GM12892 (cell line): Measurements from ENCODE around the gene CLMN.
"Not testable (repeated sequence)": the region's sequence is repeated elsewhere in the genome, so short reads cannot be mapped to it uniquely, and the experiment has no call there.

Experiments
- DNase-seq: peaks from one replicate; pipeline ENCODE4 v3.0.0; 2011; ENCODE audit not compliant: insufficient read length
- FAIRE-seq: peaks from 2 replicates; lab custom pipeline; 2011; peaks lifted over from hg19 to GRCh38; lab: Jason Lieb, UNC
- POLR2A ChIP-seq: IDR thresholded peaks from 2 replicates; pipeline ENCODE4 v1.6.1; 2011; ENCODE audit warnings: low read depth, low read length, control low read depth
- POLR2AphosphoS5 ChIP-seq: IDR thresholded peaks from 2 replicates; pipeline ENCODE4 v1.6.1; 2011; ENCODE audit warnings: low read depth, low read length, control low read depth
- TAF1 ChIP-seq: IDR thresholded peaks from 2 replicates; pipeline ENCODE4 v1.6.1; 2011; ENCODE audit warnings: low read depth, mild to moderate bottlenecking, control low read depth, low read length, borderline replicate concordance

The CLMN gene

DNA sequence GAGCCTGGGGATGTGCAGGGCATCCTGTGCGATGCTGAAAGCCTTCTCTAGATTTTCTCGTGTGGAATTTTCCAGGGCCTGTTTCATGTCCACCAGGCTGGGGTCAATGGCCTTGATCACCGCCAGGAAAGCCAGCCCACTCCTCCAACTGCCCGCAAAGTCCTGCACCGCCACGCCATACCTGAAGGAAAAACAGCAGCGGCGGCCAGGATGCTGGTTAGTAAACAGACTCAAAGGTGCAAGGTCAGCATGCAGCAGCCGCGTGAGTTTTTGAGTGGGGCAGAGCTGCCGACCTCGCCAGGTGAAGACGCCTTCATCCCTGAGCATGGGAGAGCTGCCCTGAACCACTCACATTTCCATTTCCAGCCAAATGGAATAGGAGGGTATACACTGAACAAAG, 109.0 kb downstream of the CLMN start:
- TF ChIP-seq TAF1 (no peak), POLR2AphosphoS5 (no peak), POLR2A (no peak)
- no peak for FAIRE-seq

DNA sequence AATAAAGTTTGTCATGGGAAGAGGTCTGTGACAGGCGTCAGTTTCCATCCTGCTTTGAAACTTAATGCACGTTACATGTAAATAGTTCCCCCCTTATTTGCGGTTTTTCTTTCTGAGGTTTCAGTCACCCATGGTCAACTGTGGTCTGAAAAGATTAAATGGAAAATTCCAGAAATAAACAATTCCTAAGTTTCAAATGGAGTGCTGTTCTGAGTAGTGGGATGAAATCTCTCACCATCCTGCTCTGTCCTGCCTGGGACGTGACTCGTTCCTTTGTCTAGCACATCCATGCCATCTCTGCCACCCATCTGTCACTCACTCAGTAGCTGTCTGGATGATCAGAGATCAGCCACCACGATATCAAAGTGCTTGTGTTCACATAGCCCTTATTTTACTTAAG, 111.1 kb downstream of the CLMN start:
- DNase-seq, result no peak
- peak; percentile 62 for FAIRE-seq
- TF ChIP-seq POLR2AphosphoS5 (no peak), POLR2A (no peak), TAF1 (no peak)

More for the DNA sequence above, 109.0 kb downstream of the CLMN start:
- DNase-seq, result no peak

DNA sequence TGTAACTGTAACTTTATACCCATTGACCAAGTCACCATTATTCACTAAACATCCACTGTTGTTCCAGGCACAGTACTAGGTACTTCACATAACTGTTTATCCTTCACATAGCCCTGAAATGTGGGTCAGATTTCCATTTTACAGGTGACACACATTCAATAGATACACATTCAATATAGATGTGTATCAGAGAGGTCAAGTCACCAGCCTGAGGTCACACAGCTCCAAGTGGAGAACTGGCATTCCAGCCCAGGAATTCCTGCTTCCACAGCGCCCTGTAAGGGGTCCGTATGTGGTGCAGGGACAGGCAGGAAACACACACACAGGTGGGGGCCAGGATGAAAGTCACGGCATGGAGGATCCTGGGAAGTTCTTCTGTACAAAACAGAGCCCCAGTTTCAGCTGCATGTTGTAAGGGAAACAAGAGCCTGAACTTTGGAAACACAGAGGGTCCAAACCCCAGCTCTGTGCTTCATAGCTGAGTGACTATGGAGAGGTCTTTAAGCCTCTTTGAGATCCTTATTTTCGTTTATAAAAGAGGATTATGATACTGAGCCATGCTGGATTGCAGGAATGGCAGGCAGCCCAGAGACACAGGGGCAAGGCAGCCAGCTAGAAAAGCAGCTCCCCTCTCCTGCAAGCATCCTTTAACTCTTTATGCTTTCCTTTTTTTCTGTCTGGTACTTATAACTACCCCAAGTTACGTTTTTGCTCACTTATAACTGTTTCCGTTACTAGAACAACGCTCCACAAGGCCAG, 112.1 kb downstream of the CLMN start:
- FAIRE-seq (peak; percentile 57), DNase-seq (no peak)
- TF ChIP-seq POLR2A (no peak), POLR2AphosphoS5 (no peak), TAF1 (no peak)

DNA sequence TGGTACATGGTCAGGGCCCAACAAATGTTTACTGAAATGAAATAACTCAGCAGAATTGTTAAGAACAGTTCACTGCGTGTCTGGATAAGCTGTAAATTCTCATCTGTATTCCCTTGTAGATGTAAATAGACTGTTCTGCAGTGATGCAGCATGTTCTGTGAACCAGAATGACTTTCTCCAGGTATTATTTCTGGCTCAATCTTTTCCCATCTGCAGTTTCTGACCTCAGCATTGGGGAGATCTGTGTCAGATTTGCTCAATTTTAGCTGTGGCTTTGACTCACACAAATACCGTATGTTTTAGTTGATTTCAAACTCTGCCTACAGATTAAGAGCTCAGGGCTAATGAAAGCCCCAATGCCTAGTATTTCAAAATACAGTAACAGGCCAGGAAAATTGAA, 113.2 kb downstream of the CLMN start:
- TF ChIP-seq POLR2AphosphoS5, result no peak
- TF ChIP-seq POLR2A, result no peak
- no peak for TF ChIP-seq TAF1
- FAIRE-seq, result no peak
- DNase-seq, result no peak

GRCh38 chr14:95204705-95205104, 115.0 kb downstream of the CLMN start:
- FAIRE-seq (no peak), DNase-seq (no peak)
- TF ChIP-seq TAF1 (no peak), POLR2AphosphoS5 (no peak), POLR2A (no peak)

- not testable (repeated sequence) for DNase-seq, FAIRE-seq
Measured at GRCh38 chr14:95201745-95202144, 118.0 kb downstream of the CLMN start.

GRCh38 chr14:95200404-95200803, 119.3 kb downstream of the CLMN start:
- no peak for DNase-seq

GRCh38 chr14:95199298-95199983, 120.3 kb downstream of the CLMN start:
- FAIRE-seq (no peak), DNase-seq (no peak)
- TF ChIP-seq TAF1, result no peak
- no peak for TF ChIP-seq POLR2AphosphoS5
- no peak for TF ChIP-seq POLR2A

More at GRCh38 chr14:95200404-95200803, 119.3 kb downstream of the CLMN start:
- TF ChIP-seq POLR2AphosphoS5, result no peak
- no peak for TF ChIP-seq POLR2A
- no peak for TF ChIP-seq TAF1
- FAIRE-seq, result no peak

DNA sequence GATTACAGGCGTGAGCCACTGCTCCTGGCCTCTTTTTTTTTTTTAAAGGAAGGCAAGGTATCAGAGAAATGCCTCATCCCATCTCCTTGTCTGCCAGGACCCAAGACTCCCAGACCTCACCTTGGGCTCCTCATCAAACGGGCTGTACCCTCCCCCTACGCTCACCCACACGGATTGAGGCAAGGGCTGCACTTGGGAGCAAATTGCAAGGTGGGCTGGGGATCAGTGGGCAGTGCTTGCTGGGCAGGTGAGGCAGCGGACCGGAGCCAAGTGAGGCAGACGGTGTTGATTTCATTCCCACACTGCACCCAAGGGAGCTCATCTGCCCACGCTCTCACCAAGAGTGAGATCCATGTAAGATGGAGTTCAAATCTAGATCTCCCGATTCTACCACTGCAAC, 121.4 kb downstream of the CLMN start:
- FAIRE-seq (no peak), DNase-seq (no peak)
- TF ChIP-seq POLR2AphosphoS5 (no peak), TAF1 (no peak), POLR2A (no peak)

GRCh38 chr14:95197551-95197950, 122.2 kb downstream of the CLMN start:
- DNase-seq (no peak), FAIRE-seq (no peak)
- TF ChIP-seq POLR2A, result no peak
- no peak for TF ChIP-seq POLR2AphosphoS5
- no peak for TF ChIP-seq TAF1

DNA sequence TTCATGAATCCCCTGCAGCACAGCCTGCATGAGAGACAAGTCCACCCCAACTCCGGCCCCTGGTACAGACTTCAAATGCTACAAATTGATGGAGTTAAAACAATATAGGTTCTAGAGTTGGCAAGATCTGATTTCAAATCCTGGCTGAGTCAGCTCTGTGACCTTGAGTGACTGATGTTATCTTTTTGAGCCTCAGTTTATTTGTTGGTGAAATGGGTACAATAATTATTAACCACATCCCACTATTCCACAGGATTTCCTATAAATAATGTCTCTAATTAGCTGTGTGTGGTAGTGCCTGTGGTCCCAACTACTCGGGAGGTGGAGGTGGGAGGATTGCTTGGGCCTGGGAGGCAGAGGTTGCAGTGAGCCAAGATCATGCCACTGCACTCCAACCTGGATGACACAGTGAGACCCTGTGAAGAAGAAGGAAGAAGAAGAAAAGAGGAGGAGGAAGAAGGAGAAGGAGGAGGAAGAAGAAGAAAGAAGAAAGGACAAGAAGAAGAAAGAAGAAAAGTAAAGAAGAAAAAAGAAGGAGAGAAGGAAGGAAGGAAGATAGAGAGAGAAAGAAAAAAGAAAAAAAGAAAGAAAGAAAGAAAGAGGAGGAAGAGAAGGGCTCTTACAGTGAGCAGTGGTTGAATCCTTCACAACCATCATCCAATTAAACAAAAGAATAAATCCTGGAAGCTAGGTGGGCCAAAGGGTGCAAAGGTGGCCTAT, 122.7 kb downstream of the CLMN start:
- no peak for TF ChIP-seq TAF1
- DNase-seq (no peak), FAIRE-seq (no peak)

DNA sequence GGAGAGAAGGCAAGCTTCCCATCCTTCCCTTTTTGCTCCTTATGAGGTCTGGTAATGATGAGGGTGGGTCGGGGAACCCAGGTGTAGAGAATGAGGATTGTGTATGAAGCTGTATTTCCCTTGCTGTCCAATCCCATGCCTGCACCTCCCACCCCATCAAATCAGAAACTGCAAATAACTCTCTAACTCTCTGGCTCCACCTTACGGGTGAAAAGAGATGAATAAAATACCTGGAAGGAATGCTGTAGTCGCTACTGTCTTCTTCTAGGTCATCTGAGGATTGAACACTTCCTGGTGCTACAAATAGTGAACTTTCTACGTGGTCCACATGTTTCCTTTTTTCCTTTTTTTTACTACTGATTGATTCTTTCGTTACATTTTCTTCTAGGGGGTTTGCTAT, 123.4 kb downstream of the CLMN start:
- FAIRE-seq (peak; percentile 30), DNase-seq (no peak)
- TF ChIP-seq POLR2AphosphoS5 (no peak), POLR2A (no peak), TAF1 (no peak)

- FAIRE-seq (no peak), DNase-seq (no peak)
- TF ChIP-seq TAF1 (no peak), POLR2A (no peak), POLR2AphosphoS5 (no peak)
Measured at GRCh38 chr14:95195031-95195430, 124.7 kb downstream of the CLMN start.
